Mesenchymal stem cell (in vitro differentiated cells and primary cell): Measurements from ENCODE around the gene SPSB2.

Experiments
- DNase-seq: peaks from one replicate; pipeline ENCODE4 v3.0.0-alpha.2; 2013
- H2AFZ ChIP-seq: one replicate; pipeline ENCODE4 v1.6.1; 2013; ENCODE audit warnings: low read depth, mild to moderate bottlenecking, control low read depth, inconsistent platforms, low read length, moderate library complexity
- H2AK5ac ChIP-seq: 2 replicates; pipeline ENCODE4 v1.6.1; 2013; ENCODE audit warnings: low read length, moderate library complexity, mild to moderate bottlenecking, inconsistent platforms; ENCODE audit not compliant: severe bottlenecking
- H2BK120ac ChIP-seq: one replicate; pipeline ENCODE4 v1.6.1; 2013; ENCODE audit warnings: low read depth, mild to moderate bottlenecking, inconsistent platforms, low read length, moderate library complexity
- H2BK12ac ChIP-seq, 2 experiments: one replicate each; pipeline ENCODE4 v1.6.1; 2013; ENCODE audit warnings: inconsistent platforms in 2 of 2, low read length in 2 of 2, mild to moderate bottlenecking in 2 of 2, moderate library complexity in 2 of 2, control low read depth in 1 of 2
- H2BK15ac ChIP-seq: one replicate; pipeline ENCODE4 v1.6.1; 2013; ENCODE audit warnings: mild to moderate bottlenecking, low read depth, inconsistent platforms; ENCODE audit not compliant: poor library complexity, severe bottlenecking
- H2BK5ac ChIP-seq: 2 replicates; pipeline ENCODE4 v1.6.1; 2013; ENCODE audit warnings: low read depth, mild to moderate bottlenecking, low read length, control low read depth, inconsistent platforms; ENCODE audit not compliant: poor library complexity, severe bottlenecking
- H3K14ac ChIP-seq, 2 experiments: one replicate each; pipeline ENCODE4 v1.6.1; 2013; ENCODE audit warnings: inconsistent platforms in 2 of 2, low read length in 2 of 2, control low read depth in 1 of 2, mild to moderate bottlenecking in 1 of 2, moderate library complexity in 1 of 2
- H3K18ac ChIP-seq, 2 experiments: one replicate each; pipeline ENCODE4 v1.6.1; 2013; ENCODE audit warnings: inconsistent platforms in 2 of 2, low read length in 2 of 2, control low read depth in 1 of 2, low read depth in 1 of 2, mild to moderate bottlenecking in 1 of 2
- H3K23ac ChIP-seq, 2 experiments: one replicate each; pipeline ENCODE4 v1.6.1; 2013; ENCODE audit warnings: inconsistent platforms in 2 of 2, low read length in 2 of 2, mild to moderate bottlenecking in 2 of 2, moderate library complexity in 2 of 2, control low read depth in 1 of 2
- H3K27ac ChIP-seq: 2 replicates; pipeline ENCODE4 v1.5.1; 2013; ENCODE audit warnings: mild to moderate bottlenecking, moderate library complexity, low read length, control low read depth, inconsistent platforms; ENCODE audit not compliant: poor library complexity, severe bottlenecking
- H3K27me3 ChIP-seq, 2 experiments: 2 replicates each; pipeline versions ENCODE4 v1.6.1 to v1.7.0; 2013; ENCODE audit warnings: low read length in 2 of 2, mild to moderate bottlenecking in 2 of 2, moderate library complexity in 2 of 2, control low read depth in 1 of 2, inconsistent platforms in 1 of 2; ENCODE audit not compliant: control insufficient read depth in 1 of 2, insufficient read depth in 1 of 2
- H3K36me3 ChIP-seq, 2 experiments: 2 replicates each; pipeline versions ENCODE4 v1.6.1 to v1.7.0; 2013; ENCODE audit warnings: low read length in 2 of 2, control low read depth in 1 of 2, inconsistent platforms in 1 of 2, low read depth in 1 of 2, mild to moderate bottlenecking in 1 of 2; ENCODE audit not compliant: insufficient read depth in 2 of 2, control insufficient read depth in 1 of 2
- H3K4ac ChIP-seq, 2 experiments: one replicate each; pipeline ENCODE4 v1.6.1; 2013; ENCODE audit warnings: inconsistent platforms in 2 of 2, low read length in 2 of 2, mild to moderate bottlenecking in 2 of 2, moderate library complexity in 2 of 2, control low read depth in 1 of 2, low read depth in 1 of 2
- H3K4me1 ChIP-seq: 2 replicates; pipeline ENCODE4 v1.6.1; 2013; ENCODE audit warnings: low read depth, low read length, control low read depth; ENCODE audit not compliant: control insufficient read depth, insufficient read depth
- H3K4me2 ChIP-seq: 2 replicates; pipeline ENCODE4 v1.6.1; 2013; ENCODE audit warnings: low read length, mild to moderate bottlenecking, inconsistent platforms; ENCODE audit not compliant: poor library complexity, severe bottlenecking
- H3K4me3 ChIP-seq, 2 experiments: 2 replicates each; pipeline versions ENCODE4 v1.5.1 to v1.7.0; 2013; ENCODE audit warnings: low read length in 2 of 2, mild to moderate bottlenecking in 2 of 2, control low read depth in 1 of 2, low read depth in 1 of 2; ENCODE audit not compliant: insufficient read depth in 1 of 2
- H3K79me1 ChIP-seq: replicated peaks from 2 replicates; pipeline ENCODE4 v1.6.1; 2013; ENCODE audit warnings: mild to moderate bottlenecking, control low read depth, low read length, inconsistent platforms; ENCODE audit not compliant: poor library complexity, severe bottlenecking
- H3K9ac ChIP-seq: 2 replicates; pipeline ENCODE4 v1.7.0; 2013; ENCODE audit warnings: mild to moderate bottlenecking, low read length, moderate library complexity
- H3K9me3 ChIP-seq: 2 replicates; pipeline ENCODE4 v1.7.0; 2013; ENCODE audit warnings: mild to moderate bottlenecking, low read length; ENCODE audit not compliant: control insufficient read depth
- H4K8ac ChIP-seq: one replicate; pipeline ENCODE4 v1.6.1; 2013; ENCODE audit warnings: inconsistent platforms, mild to moderate bottlenecking, low read length, moderate library complexity
- H4K91ac ChIP-seq: one replicate; pipeline ENCODE4 v1.6.1; 2013; ENCODE audit warnings: mild to moderate bottlenecking, low read length, inconsistent platforms
- WGBS: methylation state at CpG from one replicate; pipeline ENCODE4 v1.1.7; 2013; ENCODE audit warnings: mixed read lengths; 5-methylcytosine and 5-hydroxymethylcytosine counted together

Gene SPSB2

GRCh38 chr12:6830286-6830890 lies 42.7 kb downstream of the SPSB2 start:
- Histone ChIP-seq H2AK5ac (peak overlapping the region; percentile 7), H3K9me3 (no peaks in the 10 kb centered on the region), H3K23ac (no peak overlapping the region), H2BK15ac (no peak overlapping the region), H3K4me2 (peak overlapping the region; percentile 72), H2BK5ac (no peak overlapping the region), H4K8ac (no peak overlapping the region), H3K27me3 (no peaks in the 10 kb centered on the region), H4K91ac (peak overlapping the region; percentile 20), H3K18ac (no peak overlapping the region), H3K4me1 (peaks cover 25% of the 10 kb centered on the region), H3K14ac (no peak overlapping the region), H2BK12ac (no peak overlapping the region), H3K9ac (peak overlapping the region; percentile 98), H3K79me1 (peaks cover 37% of the 10 kb centered on the region), H2BK120ac (no peak overlapping the region), H3K4me3 (peak overlapping the region in 1 of 2 experiments; percentile 93), H3K4ac (peak overlapping the region in 1 of 2 experiments; percentile 3), H3K36me3 (peaks cover 41 to 44% of the 10 kb centered on the region in 2 experiments), H3K27ac (no peak overlapping the region), H2AFZ (no peak overlapping the region)
- DNase-seq = no peak
- 84% methylated on average over 11 of the region's 11 CpGs for WGBS

DNA sequence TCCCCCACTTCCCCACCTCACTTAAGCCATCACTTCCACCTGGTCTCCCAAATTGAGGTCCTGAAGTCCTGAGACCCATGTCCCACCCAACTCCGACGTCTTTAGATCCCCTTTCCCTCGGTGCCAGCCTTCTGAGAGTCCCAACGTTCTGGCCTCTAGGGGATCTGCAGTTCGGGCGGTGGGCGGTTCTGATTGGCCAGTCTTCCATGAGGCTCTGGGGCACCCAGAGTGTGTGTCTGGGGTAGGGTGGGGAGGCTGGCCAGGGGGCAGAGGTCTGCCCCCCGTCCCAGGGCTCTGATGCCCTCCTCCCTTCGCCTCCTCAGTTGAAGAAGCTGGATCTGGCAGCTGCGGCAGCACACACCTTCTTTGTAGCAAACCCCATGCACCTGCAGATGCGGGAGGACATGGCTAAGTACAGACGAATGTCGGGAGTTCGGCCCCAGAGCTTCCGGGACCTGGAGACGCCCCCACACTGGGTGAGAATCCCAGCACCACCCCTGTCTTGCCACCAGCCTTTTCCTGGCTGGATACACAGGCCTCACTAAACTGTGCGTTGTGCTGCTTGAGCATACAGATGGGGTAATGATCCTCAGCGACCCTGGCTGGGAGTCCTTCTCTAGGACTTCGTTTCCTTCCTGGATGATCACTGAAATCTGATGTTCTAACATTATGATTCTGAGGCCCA lies 43.4 kb downstream of the SPSB2 start:
- Histone ChIP-seq H3K4me2 (peak overlapping the region; percentile 72), H3K14ac (peak overlapping the region in 1 of 2 experiments; percentile 74), H2BK15ac (no peak overlapping the region), H3K4me3 (peak overlapping the region; percentile 92 to 93), H4K8ac (peak overlapping the region; percentile 7), H2BK5ac (no peak overlapping the region), H2BK120ac (no peak overlapping the region), H3K79me1 (peaks cover 37% of the 10 kb centered on the region), H3K9me3 (no peaks in the 10 kb centered on the region), H3K27ac (peak overlapping the region; percentile 81), H3K36me3 (peaks cover 36 to 41% of the 10 kb centered on the region in 2 experiments), H3K27me3 (no peaks in the 10 kb centered on the region), H4K91ac (peak overlapping the region; percentile 46), H3K4me1 (peaks cover 32% of the 10 kb centered on the region), H2AK5ac (peak overlapping the region; percentile 7), H3K23ac (no peak overlapping the region), H3K18ac (peak overlapping the region in 1 of 2 experiments; percentile 97), H2AFZ (no peak overlapping the region), H3K9ac (peak overlapping the region; percentile 98), H2BK12ac (no peak overlapping the region), H3K4ac (peak overlapping the region in 1 of 2 experiments; percentile 97)
- peak; percentile 77 for DNase-seq
- WGBS = 29% methylated on average over 19 of the region's 19 CpGs

DNA sequence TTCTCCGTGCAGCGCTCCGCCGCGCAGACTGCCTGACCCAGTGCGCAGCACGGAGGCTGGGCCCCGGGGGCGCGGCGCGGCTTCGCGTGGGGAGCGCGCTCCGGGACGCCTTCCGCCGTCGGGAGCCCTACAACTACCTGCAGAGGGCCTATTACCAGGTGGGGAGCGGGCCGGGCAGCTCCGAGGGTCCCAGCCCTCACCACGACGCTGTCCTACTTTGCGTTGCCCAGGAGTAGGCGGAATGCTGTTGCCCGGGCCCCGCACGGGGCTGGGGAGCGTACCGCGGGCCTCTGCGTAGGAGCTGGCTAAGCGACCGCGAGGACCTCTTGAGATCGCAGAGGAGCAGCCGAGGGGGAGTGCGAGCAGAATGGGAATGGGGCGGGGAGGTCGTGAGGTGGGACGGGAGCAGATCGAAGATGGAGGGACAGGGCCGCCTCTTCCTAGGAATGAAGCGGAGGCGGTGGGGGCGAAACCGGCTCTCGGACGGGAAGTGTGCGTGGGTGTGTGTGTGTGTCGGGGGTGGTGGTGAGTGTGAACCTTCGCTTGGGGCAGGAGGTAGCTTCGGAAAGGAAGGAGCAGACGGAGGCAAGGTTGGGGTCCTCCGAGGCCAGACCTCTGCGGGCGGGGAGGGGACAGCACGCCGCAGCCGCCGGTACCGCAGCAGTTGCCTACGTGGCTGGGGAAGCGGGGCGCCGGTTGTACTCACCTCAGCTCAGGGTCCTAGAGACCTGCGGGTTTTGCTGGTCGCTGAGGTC lies 44.1 kb downstream of the SPSB2 start:
- WGBS = 1% methylated on average over 53 of the region's 71 CpGs
- H3K27me3 ChIP-seq = no peaks in the 10 kb centered on the region

More for the DNA sequence above, 44.1 kb downstream of the SPSB2 start:
- Histone ChIP-seq H4K8ac (peak overlapping the region; percentile 89), H3K9me3 (no peaks in the 10 kb centered on the region), H3K36me3 (peaks cover 29 to 39% of the 10 kb centered on the region in 2 experiments), H3K4me3 (peak overlapping the region; percentile 92 to 93), H3K4me2 (peak overlapping the region; percentile 72), H3K23ac (peak overlapping the region in 1 of 2 experiments; percentile 98), H3K4ac (peak overlapping the region; percentile 97 to 98), H2AK5ac (peak overlapping the region; percentile 44), H3K4me1 (peaks cover 33% of the 10 kb centered on the region), H2AFZ (no peak overlapping the region), H4K91ac (peak overlapping the region; percentile 98), H3K14ac (peak overlapping the region in 1 of 2 experiments; percentile 99), H3K9ac (peak overlapping the region; percentile 98), H2BK12ac (peak overlapping the region in 1 of 2 experiments; percentile 76), H3K18ac (peak overlapping the region; percentile 62 to 97), H2BK15ac (peak overlapping the region; percentile 92), H3K27ac (peak overlapping the region; percentile 81), H2BK120ac (peak overlapping the region; percentile 91), H3K79me1 (peaks cover 37% of the 10 kb centered on the region), H2BK5ac (peak overlapping the region; percentile 53)
- no peak for DNase-seq
